HEK293 (cell line): ENCODE results near the gene RTTN.

Experiments used
- CTCF ChIA-PET: fragments of 350-600 bp; formaldehyde crosslinking; extraction: SDS; loops from one replicate; lab custom pipeline; 2021; ENCODE audit warnings: antibody characterized with exemption; lab: Yijun Ruan, JAX
- POLR2A ChIA-PET: fragments of 300-600 bp; formaldehyde crosslinking; extraction: SDS; loops from one replicate; lab custom pipeline; 2020; ENCODE audit warnings: antibody characterized with exemption, inconsistent platforms; lab: Yijun Ruan, JAX
- H3K27ac ChIP-seq: fragments of 200-500 bp; sonication (Bioruptor generic); 2 replicates; pipeline ENCODE4 v1.5.1; 2014; ENCODE audit warnings: low read depth, low read length, control low read depth, inconsistent platforms; ENCODE audit errors: extremely low read depth
- H3K36me3 ChIP-seq, 2 experiments: fragments of 200-500 bp in 1 of 2; sonication (Bioruptor generic) in 1 of 2; 1 replicate in 1 of 2; 2 replicates in 1 of 2; pipeline ENCODE4 v1.5.1; 2014 to 2017; ENCODE audit warnings: inconsistent platforms in 2 of 2, low read length in 2 of 2; ENCODE audit not compliant: control insufficient read depth in 2 of 2, insufficient read depth in 1 of 2
- H3K4me1 ChIP-seq: fragments of 200-500 bp; sonication (Bioruptor generic); 2 replicates; pipeline ENCODE4 v1.5.1; 2014; ENCODE audit warnings: mild to moderate bottlenecking, low read length, inconsistent platforms; ENCODE audit not compliant: control insufficient read depth, insufficient read depth
- H3K4me3 ChIP-seq: 2 replicates; pipeline ENCODE4 v1.5.1; 2011; ENCODE audit warnings: low read depth, mild to moderate bottlenecking, control low read depth, low read length, moderate library complexity
- H3K9me3 ChIP-seq: fragments of 200-500 bp; sonication (Bioruptor generic); 2 replicates; pipeline ENCODE4 v1.5.1; 2014; ENCODE audit warnings: low read depth, low read length, inconsistent platforms; ENCODE audit not compliant: control insufficient read depth, insufficient read depth
- KLF10 ChIP-seq: fragments of 450-650 bp; IDR thresholded peaks from 2 replicates; pipeline ENCODE4 v1.5.1; 2018; ENCODE audit warnings: missing biosample characterization, mild to moderate bottlenecking, missing genetic modification characterization
- KLF9 ChIP-seq: fragments of 450-650 bp; formaldehyde crosslinking; IDR thresholded peaks from 2 replicates; pipeline ENCODE4 v1.5.1; 2016; ENCODE audit warnings: missing biosample characterization, missing genetic modification characterization, low read depth
- ZBTB49 ChIP-seq: fragments of 450-650 bp; formaldehyde crosslinking; IDR thresholded peaks from 2 replicates; pipeline ENCODE4 v1.5.1; 2016; ENCODE audit warnings: missing biosample characterization, missing genetic modification characterization, low read depth
- ZBTB7A ChIP-seq: fragments of 450-650 bp; formaldehyde crosslinking; IDR thresholded peaks from 2 replicates; pipeline ENCODE4 v1.5.1; 2016; ENCODE audit warnings: low read depth, missing biosample characterization, missing genetic modification characterization
- ZFP3 ChIP-seq: fragments of 450-650 bp; formaldehyde crosslinking; IDR thresholded peaks from 2 replicates; pipeline ENCODE4 v1.5.1; 2016; ENCODE audit warnings: low read depth, missing biosample characterization, missing genetic modification characterization
- ZFP37 ChIP-seq: fragments of 450-650 bp; formaldehyde crosslinking; IDR thresholded peaks from 2 replicates; pipeline ENCODE4 v1.5.1; 2016; ENCODE audit warnings: missing biosample characterization, missing genetic modification characterization
- ZIC2 ChIP-seq: fragments of 450-650 bp; formaldehyde crosslinking; IDR thresholded peaks from 2 replicates; pipeline ENCODE4 v1.5.1; 2016; ENCODE audit warnings: missing biosample characterization, missing genetic modification characterization
- ZNF16 ChIP-seq: fragments of 450-650 bp; formaldehyde crosslinking; IDR thresholded peaks from 2 replicates; pipeline ENCODE4 v1.5.1; 2016; ENCODE audit warnings: low read depth, missing biosample characterization, missing genetic modification characterization
- ZNF394 ChIP-seq: fragments of 450-650 bp; formaldehyde crosslinking; IDR thresholded peaks from 2 replicates; pipeline ENCODE4 v1.5.1; 2016; ENCODE audit warnings: missing biosample characterization, missing genetic modification characterization, mild to moderate bottlenecking, moderate library complexity, borderline replicate concordance
- ZNF449 ChIP-seq: fragments of 450-650 bp; formaldehyde crosslinking; IDR thresholded peaks from 2 replicates; pipeline ENCODE4 v1.5.1; 2017; ENCODE audit warnings: missing biosample characterization, mild to moderate bottlenecking, missing genetic modification characterization, moderate library complexity
- ZNF514 ChIP-seq: fragments of 450-650 bp; formaldehyde crosslinking; IDR thresholded peaks from 2 replicates; pipeline ENCODE4 v1.5.1; 2016; ENCODE audit warnings: missing biosample characterization, missing genetic modification characterization
- ZNF544 ChIP-seq: fragments of 450-650 bp; formaldehyde crosslinking; IDR thresholded peaks from 2 replicates; pipeline ENCODE4 v1.5.0; 2017; ENCODE audit warnings: missing biosample characterization, missing genetic modification characterization
- ZNF571 ChIP-seq: fragments of 450-650 bp; formaldehyde crosslinking; IDR thresholded peaks from 2 replicates; pipeline ENCODE4 v1.5.0; 2017; ENCODE audit warnings: missing biosample characterization, missing genetic modification characterization
- ZNF660 ChIP-seq: fragments of 450-650 bp; IDR thresholded peaks from 2 replicates; pipeline ENCODE4 v1.5.1; 2018; ENCODE audit warnings: missing biosample characterization, mild to moderate bottlenecking, missing genetic modification characterization
- ZNF664 ChIP-seq: fragments of 450-650 bp; formaldehyde crosslinking; IDR thresholded peaks from 2 replicates; pipeline ENCODE4 v1.5.1; 2016; ENCODE audit warnings: missing biosample characterization, missing genetic modification characterization
- ZNF776 ChIP-seq: fragments of 450-650 bp; formaldehyde crosslinking; IDR thresholded peaks from 2 replicates; pipeline ENCODE4 v1.5.0; 2017; ENCODE audit warnings: missing biosample characterization, missing genetic modification characterization, borderline replicate concordance
- TF ChIP-seq, protein P1 (sequence below): fragments of 450-650 bp; formaldehyde crosslinking; IDR thresholded peaks from 2 replicates; pipeline ENCODE4 v1.5.1; 2016; ENCODE audit warnings: missing biosample characterization, missing genetic modification characterization
- TF ChIP-seq, protein P2 (sequence below): fragments of 450-650 bp; formaldehyde crosslinking; IDR thresholded peaks from 2 replicates; pipeline ENCODE4 v1.5.1; 2016; ENCODE audit warnings: missing biosample characterization, missing genetic modification characterization

The RTTN gene

DNA sequence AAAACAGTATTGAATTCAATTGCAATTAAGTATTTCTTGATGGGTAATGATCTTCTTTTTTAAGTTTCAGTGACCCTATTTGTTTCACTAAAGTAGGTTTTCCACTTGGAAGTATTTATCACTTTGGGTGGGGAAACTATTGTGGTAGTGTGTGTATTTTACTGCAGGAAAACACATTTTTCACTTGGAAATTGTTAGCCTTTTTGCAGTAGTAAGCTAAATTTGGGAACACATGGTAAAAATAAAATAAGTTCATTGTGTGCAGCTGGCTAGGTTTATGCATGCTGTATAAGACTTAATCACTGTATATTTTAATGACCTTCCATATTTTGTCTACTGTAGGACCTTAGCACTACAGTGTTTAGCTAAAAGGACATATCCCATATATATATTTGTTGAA, 28.5 kb upstream of the RTTN start:
- ChIA-PET CTCF (interaction anchor here (1.1 kb wide), 1 partner anchor 38 kb away, joined by 3 read pairs; no protein-coding TSS in a partner anchor), POLR2A (no interaction called here)
- no peaks in the 10 kb centered on the region for H3K9me3 ChIP-seq
- H3K4me1 ChIP-seq: peaks cover 7% of the 10 kb centered on the region
- no peaks in the 10 kb centered on the region for H3K36me3 ChIP-seq
- no peak overlapping the region for H3K4me3 ChIP-seq
- no peak for TF ChIP-seq ZBTB49 (tag by site-specific recombination)
- no peak for TF ChIP-seq ZNF16 (tag by site-specific recombination)
- H3K27ac ChIP-seq: no peak overlapping the region

- CTCF ChIA-PET: interaction anchor here (0.8 kb wide), 1 partner anchor 50 kb away, joined by 3 read pairs; no protein-coding TSS in a partner anchor
- H3K9me3 ChIP-seq: no peaks in the 10 kb centered on the region
Observed at GRCh38 chr18:70232261-70232660, 26.8 kb upstream of the RTTN start.

GRCh38 chr18:70229639-70230038, 24.2 kb upstream of the RTTN start:
- Histone ChIP-seq H3K9me3 (no peaks in the 10 kb centered on the region), H3K4me1 (peaks cover 7% of the 10 kb centered on the region), H3K4me3 (no peak overlapping the region), H3K27ac (no peak overlapping the region), H3K36me3 (no peaks in the 10 kb centered on the region)
- TF ChIP-seq ZNF449 (tag by site-specific recombination) (no peak), ZFP37 (tag by site-specific recombination) (no peak), ZBTB7A (tag by site-specific recombination) (no peak), ZNF394 (tag by site-specific recombination) (no peak), ZNF16 (tag by site-specific recombination) (no peak), KLF10 (no peak), ZNF514 (tag by site-specific recombination) (no peak)
- TF ChIP-seq, protein P1, sequence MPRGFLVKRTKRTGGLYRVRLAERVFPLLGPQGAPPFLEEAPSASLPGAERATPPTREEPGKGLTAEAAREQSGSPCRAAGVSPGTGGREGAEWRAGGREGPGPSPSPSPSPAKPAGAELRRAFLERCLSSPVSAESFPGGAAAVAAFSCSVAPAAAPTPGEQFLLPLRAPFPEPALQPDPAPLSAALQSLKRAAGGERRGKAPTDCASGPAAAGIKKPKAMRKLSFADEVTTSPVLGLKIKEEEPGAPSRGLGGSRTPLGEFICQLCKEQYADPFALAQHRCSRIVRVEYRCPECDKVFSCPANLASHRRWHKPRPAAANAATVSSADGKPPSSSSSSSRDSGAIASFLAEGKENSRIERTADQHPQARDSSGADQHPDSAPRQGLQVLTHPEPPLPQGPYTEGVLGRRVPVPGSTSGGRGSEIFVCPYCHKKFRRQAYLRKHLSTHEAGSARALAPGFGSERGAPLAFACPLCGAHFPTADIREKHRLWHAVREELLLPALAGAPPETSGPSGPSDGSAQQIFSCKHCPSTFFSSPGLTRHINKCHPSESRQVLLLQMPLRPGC (tag by site-specific recombination): no peak
- POLR2A ChIA-PET: no interaction called here
- CTCF ChIA-PET: no interaction called here

More at GRCh38 chr18:70232261-70232660, 26.8 kb upstream of the RTTN start:
- Histone ChIP-seq H3K36me3 (no peaks in the 10 kb centered on the region), H3K27ac (no peak overlapping the region), H3K4me1 (peaks cover 7% of the 10 kb centered on the region), H3K4me3 (no peak overlapping the region)
- POLR2A ChIA-PET: no interaction called here
- TF ChIP-seq ZNF571 (tag by site-specific recombination): no peak
- TF ChIP-seq ZBTB7A (tag by site-specific recombination): no peak

DNA sequence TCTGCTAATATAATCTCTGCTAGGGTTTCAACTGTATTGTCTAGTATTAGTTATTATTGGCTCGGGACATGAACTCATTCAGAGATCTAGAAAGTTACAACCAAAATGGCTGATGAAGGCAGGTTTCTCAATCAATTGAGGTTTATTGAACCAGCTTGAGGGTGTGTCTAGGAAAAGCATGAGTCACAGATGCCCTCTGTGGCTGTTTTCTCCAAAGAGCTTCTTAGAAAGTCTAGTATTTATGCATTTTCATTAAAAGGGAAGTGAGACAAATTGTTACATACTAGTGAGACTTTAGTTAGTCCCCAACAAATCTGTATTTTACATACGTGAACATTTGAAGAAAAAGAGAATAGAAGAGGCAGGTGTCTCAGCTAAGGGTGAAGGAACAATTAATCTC, 23.0 kb upstream of the RTTN start:
- H3K27ac ChIP-seq: no peak overlapping the region
- POLR2A ChIA-PET: no interaction called here
- peaks cover 7% of the 10 kb centered on the region for H3K4me1 ChIP-seq
- no peaks in the 10 kb centered on the region for H3K36me3 ChIP-seq
- no peak overlapping the region for H3K4me3 ChIP-seq
- H3K9me3 ChIP-seq: no peaks in the 10 kb centered on the region
- TF ChIP-seq ZNF660 (tag by site-specific recombination) (no peak), ZFP3 (no peak), ZIC2 (no peak), KLF9 (tag by site-specific recombination) (no peak), ZNF16 (tag by site-specific recombination) (no peak), ZNF664 (tag by site-specific recombination) (no peak), ZNF776 (tag by site-specific recombination) (no peak), ZNF544 (tag by site-specific recombination) (no peak)
- TF ChIP-seq, protein P2, sequence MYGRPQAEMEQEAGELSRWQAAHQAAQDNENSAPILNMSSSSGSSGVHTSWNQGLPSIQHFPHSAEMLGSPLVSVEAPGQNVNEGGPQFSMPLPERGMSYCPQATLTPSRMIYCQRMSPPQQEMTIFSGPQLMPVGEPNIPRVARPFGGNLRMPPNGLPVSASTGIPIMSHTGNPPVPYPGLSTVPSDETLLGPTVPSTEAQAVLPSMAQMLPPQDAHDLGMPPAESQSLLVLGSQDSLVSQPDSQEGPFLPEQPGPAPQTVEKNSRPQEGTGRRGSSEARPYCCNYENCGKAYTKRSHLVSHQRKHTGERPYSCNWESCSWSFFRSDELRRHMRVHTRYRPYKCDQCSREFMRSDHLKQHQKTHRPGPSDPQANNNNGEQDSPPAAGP (tag by site-specific recombination): no peak
- CTCF ChIA-PET: interaction anchor here (0.5 to 0.8 kb wide), 2 partner anchors 206 to 224 kb away, joined by 3 to 5 read pairs; no protein-coding TSS in a partner anchor
